ENCODE results near the gene RBFOX2. TPM values are rescaled to one million over a fixed set of nuclear protein-coding genes. Genes with fewer than 3 reads are reported as not detected.

RBFOX2 gene
- total and polyA plus RNA-seq, 2 experiments from 2014 or later: 88.8 to 131 TPM

GRCh38 chr22:35978201-35978600 is 50.4 kb downstream of the RBFOX2 start:
- H3K27ac ChIP-seq (ENCODE audit: low read depth): no peak overlapping the region
- peaks cover 18% of the 10 kb centered on the region for H4K20me1 ChIP-seq (replicated peaks; ENCODE audit: insufficient read depth)
- H3K4me1 ChIP-seq (ENCODE audit: insufficient read depth): peaks cover 35% of the 10 kb centered on the region
- Mint-ChIP-seq H3K27me3 (ENCODE audit: insufficient read depth, low read depth, poor library complexity) (peaks cover 5% of the 10 kb centered on the region), H3K4me3 (no peak overlapping the region), H3K9me3 (no peaks in the 10 kb centered on the region), H3K27ac (no peak overlapping the region), H3K36me3 (ENCODE audit: low read depth) (peaks cover 4% of the 10 kb centered on the region; the same call in 1 of the 3 replicates), H3K4me1 (peaks cover 60% of the 10 kb centered on the region)
- no peak overlapping the region for H3K4me3 ChIP-seq
- TF ChIP-seq, protein P1, sequence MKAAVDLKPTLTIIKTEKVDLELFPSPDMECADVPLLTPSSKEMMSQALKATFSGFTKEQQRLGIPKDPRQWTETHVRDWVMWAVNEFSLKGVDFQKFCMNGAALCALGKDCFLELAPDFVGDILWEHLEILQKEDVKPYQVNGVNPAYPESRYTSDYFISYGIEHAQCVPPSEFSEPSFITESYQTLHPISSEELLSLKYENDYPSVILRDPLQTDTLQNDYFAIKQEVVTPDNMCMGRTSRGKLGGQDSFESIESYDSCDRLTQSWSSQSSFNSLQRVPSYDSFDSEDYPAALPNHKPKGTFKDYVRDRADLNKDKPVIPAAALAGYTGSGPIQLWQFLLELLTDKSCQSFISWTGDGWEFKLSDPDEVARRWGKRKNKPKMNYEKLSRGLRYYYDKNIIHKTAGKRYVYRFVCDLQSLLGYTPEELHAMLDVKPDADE (IDR thresholded peaks at IDR 0.05): no peak
- TF ChIP-seq, protein P2, sequence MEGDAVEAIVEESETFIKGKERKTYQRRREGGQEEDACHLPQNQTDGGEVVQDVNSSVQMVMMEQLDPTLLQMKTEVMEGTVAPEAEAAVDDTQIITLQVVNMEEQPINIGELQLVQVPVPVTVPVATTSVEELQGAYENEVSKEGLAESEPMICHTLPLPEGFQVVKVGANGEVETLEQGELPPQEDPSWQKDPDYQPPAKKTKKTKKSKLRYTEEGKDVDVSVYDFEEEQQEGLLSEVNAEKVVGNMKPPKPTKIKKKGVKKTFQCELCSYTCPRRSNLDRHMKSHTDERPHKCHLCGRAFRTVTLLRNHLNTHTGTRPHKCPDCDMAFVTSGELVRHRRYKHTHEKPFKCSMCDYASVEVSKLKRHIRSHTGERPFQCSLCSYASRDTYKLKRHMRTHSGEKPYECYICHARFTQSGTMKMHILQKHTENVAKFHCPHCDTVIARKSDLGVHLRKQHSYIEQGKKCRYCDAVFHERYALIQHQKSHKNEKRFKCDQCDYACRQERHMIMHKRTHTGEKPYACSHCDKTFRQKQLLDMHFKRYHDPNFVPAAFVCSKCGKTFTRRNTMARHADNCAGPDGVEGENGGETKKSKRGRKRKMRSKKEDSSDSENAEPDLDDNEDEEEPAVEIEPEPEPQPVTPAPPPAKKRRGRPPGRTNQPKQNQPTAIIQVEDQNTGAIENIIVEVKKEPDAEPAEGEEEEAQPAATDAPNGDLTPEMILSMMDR (conservative IDR thresholded peaks at IDR 0.05; ENCODE audit: low read depth in 2 of 2): no peak
- TF ChIP-seq NANOG (IDR thresholded peaks at IDR 0.05; ENCODE audit: borderline replicate concordance): no peak
- TF ChIP-seq, protein P3, sequence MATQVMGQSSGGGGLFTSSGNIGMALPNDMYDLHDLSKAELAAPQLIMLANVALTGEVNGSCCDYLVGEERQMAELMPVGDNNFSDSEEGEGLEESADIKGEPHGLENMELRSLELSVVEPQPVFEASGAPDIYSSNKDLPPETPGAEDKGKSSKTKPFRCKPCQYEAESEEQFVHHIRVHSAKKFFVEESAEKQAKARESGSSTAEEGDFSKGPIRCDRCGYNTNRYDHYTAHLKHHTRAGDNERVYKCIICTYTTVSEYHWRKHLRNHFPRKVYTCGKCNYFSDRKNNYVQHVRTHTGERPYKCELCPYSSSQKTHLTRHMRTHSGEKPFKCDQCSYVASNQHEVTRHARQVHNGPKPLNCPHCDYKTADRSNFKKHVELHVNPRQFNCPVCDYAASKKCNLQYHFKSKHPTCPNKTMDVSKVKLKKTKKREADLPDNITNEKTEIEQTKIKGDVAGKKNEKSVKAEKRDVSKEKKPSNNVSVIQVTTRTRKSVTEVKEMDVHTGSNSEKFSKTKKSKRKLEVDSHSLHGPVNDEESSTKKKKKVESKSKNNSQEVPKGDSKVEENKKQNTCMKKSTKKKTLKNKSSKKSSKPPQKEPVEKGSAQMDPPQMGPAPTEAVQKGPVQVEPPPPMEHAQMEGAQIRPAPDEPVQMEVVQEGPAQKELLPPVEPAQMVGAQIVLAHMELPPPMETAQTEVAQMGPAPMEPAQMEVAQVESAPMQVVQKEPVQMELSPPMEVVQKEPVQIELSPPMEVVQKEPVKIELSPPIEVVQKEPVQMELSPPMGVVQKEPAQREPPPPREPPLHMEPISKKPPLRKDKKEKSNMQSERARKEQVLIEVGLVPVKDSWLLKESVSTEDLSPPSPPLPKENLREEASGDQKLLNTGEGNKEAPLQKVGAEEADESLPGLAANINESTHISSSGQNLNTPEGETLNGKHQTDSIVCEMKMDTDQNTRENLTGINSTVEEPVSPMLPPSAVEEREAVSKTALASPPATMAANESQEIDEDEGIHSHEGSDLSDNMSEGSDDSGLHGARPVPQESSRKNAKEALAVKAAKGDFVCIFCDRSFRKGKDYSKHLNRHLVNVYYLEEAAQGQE (IDR thresholded peaks at IDR 0.05; ENCODE audit: unreplicated experiment): no peak
- no peak for TF ChIP-seq EZH2phosphoT487 (IDR thresholded peaks at IDR 0.05; ENCODE audit: unreplicated experiment)
- no peak for TF ChIP-seq EZH2 (IDR thresholded peaks at IDR 0.05; ENCODE audit: low read depth, unreplicated experiment)
- TF ChIP-seq CREB1 (CRISPR knock-in tag; IDR thresholded peaks at IDR 0.05; ENCODE audit: low read depth): no peak
- TF ChIP-seq JUNB (IDR thresholded peaks at IDR 0.05; ENCODE audit: unreplicated experiment): no peak
- TF ChIP-seq ZNF114 (CRISPR knock-in tag; IDR thresholded peaks at IDR 0.05): no peak
- no peak for TF ChIP-seq ZNF462 (CRISPR knock-in tag; IDR thresholded peaks at IDR 0.05)
- no peak for TF ChIP-seq ZNF331 (CRISPR knock-in tag; IDR thresholded peaks at IDR 0.05; ENCODE audit: low read depth)
- no peak for TF ChIP-seq POLR2AphosphoS5 (IDR thresholded peaks at IDR 0.05; ENCODE audit: low read depth)
- no peak for TF ChIP-seq STAT1 (IDR thresholded peaks at IDR 0.05; ENCODE audit: unreplicated experiment)
- ATAC-seq (no peak), DNase-seq (ENCODE audit: low spot score) (no peak)
- H3K9me2 ChIP-seq (ENCODE audit: insufficient read depth): no peaks in the 10 kb centered on the region
- H3K4me2 ChIP-seq: no peak overlapping the region
- no peaks in the 10 kb centered on the region for H3K27me3 ChIP-seq (ENCODE audit: insufficient read depth)
- H3K79me2 ChIP-seq (replicated peaks; ENCODE audit: insufficient read depth): peaks cover 94% of the 10 kb centered on the region
- H3K36me3 ChIP-seq (ENCODE audit: insufficient read depth): no peaks in the 10 kb centered on the region
- no peak overlapping the region for H2AFZ ChIP-seq
- no peaks in the 10 kb centered on the region for H3F3A ChIP-seq (replicated peaks; ENCODE audit: low read depth)

Measured in GM23338 (cell line).